ENCODE measurements around the gene SEL1L. TPM values are rescaled to one million over a fixed set of nuclear protein-coding genes. Genes with fewer than 3 reads are reported as not detected.

SEL1L gene
- polyA plus RNA-seq, 3 donors, result 14.4 to 48.4 (median 42.5) TPM

GRCh38 chr14:81562818-81563217 lies 29.2 kb upstream of the SEL1L start:
- no peak overlapping the region for H3K4me3 Mint-ChIP-seq
- peaks cover 2 to 5% (median 3%) of the 10 kb centered on the region in 3 donors for H3K27me3 Mint-ChIP-seq (ENCODE audit: low read depth in 3 of 3)
- H3K27me3 ChIP-seq (ENCODE audit: control insufficient read depth in 2 of 2, insufficient read depth in 2 of 2, low read length in 2 of 2), result no peaks in the 10 kb centered on the region

DNA sequence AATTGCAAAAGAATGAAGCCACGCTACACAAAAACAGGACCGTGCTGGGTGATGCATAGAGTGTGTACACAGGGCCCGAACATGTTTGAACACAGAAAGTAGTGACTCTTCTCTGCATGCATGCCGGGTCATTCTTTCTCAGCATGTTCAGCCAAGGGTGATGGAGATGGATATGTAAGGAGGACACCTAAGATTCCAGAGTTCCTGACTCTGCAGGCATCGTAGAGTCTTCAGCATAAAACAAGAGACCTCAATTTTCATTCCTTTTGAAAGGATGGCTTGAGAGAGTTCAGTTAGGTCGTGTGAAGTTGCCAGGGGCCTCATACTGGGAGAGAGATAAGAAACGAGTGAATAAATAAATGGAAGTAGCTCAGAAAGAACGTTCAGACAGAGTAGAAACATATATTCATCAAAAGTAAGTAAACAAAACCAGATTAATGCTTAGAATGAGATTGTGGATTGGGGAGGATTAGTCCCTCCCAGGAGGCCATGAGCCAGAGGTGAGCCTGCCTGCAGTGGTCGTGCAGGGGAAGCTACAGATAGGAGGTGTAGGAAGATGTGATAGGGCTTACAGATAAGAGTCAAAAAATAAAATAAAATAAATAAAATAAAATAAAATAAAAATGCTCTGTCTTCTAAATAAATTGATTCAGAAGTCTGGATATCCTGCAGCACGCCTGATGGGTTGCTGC lies 27.6 kb upstream of the SEL1L start:
- H3K4me2 ChIP-seq (replicated peaks; ENCODE audit: extremely low read depth, low read length, poor library complexity, severe bottlenecking), result no peak overlapping the region
- no peaks in the 10 kb centered on the region for H3K79me2 ChIP-seq (ENCODE audit: insufficient read depth, low read length)
- DNase-seq, result no peak
- H3K4me3 ChIP-seq (replicated peaks in 1 of 3; ENCODE audit: low read depth in 2 of 3, low read length in 3 of 3), result no peak overlapping the region
- peaks cover 2 to 3% (median 2%) of the 10 kb centered on the region in 3 donors for H3K27me3 Mint-ChIP-seq (ENCODE audit: low read depth in 3 of 3)
- H4K20me1 ChIP-seq (ENCODE audit: insufficient read depth, low read length), result no peaks in the 10 kb centered on the region
- peaks cover 3% of the 10 kb centered on the region for H3K4me1 Mint-ChIP-seq
- H3K4me1 ChIP-seq (ENCODE audit: control insufficient read depth in 1 of 2, insufficient read depth in 2 of 2, low read length in 2 of 2), result no peaks in the 10 kb centered on the region
- H3K27me3 ChIP-seq (ENCODE audit: control insufficient read depth in 2 of 2, insufficient read depth in 2 of 2, low read length in 2 of 2), result no peaks in the 10 kb centered on the region
- H2AFZ ChIP-seq (ENCODE audit: insufficient read depth, low read depth, low read length, poor library complexity, severe bottlenecking), result no peak overlapping the region
- no peaks in the 10 kb centered on the region for H3K36me3 ChIP-seq (replicated peaks in 1 of 2; ENCODE audit: control insufficient read depth in 1 of 2, insufficient read depth in 2 of 2, low read length in 2 of 2)
- TF ChIP-seq, protein P1, sequence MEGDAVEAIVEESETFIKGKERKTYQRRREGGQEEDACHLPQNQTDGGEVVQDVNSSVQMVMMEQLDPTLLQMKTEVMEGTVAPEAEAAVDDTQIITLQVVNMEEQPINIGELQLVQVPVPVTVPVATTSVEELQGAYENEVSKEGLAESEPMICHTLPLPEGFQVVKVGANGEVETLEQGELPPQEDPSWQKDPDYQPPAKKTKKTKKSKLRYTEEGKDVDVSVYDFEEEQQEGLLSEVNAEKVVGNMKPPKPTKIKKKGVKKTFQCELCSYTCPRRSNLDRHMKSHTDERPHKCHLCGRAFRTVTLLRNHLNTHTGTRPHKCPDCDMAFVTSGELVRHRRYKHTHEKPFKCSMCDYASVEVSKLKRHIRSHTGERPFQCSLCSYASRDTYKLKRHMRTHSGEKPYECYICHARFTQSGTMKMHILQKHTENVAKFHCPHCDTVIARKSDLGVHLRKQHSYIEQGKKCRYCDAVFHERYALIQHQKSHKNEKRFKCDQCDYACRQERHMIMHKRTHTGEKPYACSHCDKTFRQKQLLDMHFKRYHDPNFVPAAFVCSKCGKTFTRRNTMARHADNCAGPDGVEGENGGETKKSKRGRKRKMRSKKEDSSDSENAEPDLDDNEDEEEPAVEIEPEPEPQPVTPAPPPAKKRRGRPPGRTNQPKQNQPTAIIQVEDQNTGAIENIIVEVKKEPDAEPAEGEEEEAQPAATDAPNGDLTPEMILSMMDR (IDR thresholded peaks at IDR 0.05), result no peak
- H3K27ac ChIP-seq (ENCODE audit: low read depth in 1 of 2, low read length in 2 of 2), result no peak overlapping the region
- H3K27ac Mint-ChIP-seq, result no peak overlapping the region
- intact Hi-C loops (cut with micrococcal nuclease), result no loop called here
- WGBS (ENCODE audit: insufficient coverage), result 83% methylated on average over 2 of the region's 10 CpGs
- no peak overlapping the region for H3K4me3 Mint-ChIP-seq
- peaks cover 9 to 10% of the 10 kb centered on the region in 2 donors for H3K9me3 ChIP-seq (replicated peaks in 1 of 2; ENCODE audit: control insufficient read depth in 1 of 2, insufficient read depth in 1 of 2, low read length in 2 of 2)
- peaks cover 3 to 15% (median 12%) of the 10 kb centered on the region in 7 donors for H3K9me3 Mint-ChIP-seq
- H3K36me3 Mint-ChIP-seq, result no peaks in the 10 kb centered on the region
- no peak overlapping the region for H3K9ac ChIP-seq (ENCODE audit: insufficient read depth, low read length, poor library complexity, severe bottlenecking)

More at GRCh38 chr14:81562818-81563217, 29.2 kb upstream of the SEL1L start:
- Mint-ChIP-seq H3K9me3 (peaks cover 3 to 15% (median 12%) of the 10 kb centered on the region in 7 donors), H3K36me3 (no peaks in the 10 kb centered on the region), H3K4me1 (peaks cover 3% of the 10 kb centered on the region), H3K27ac (no peak overlapping the region)
- Histone ChIP-seq H4K20me1 (ENCODE audit: insufficient read depth, low read length) (no peaks in the 10 kb centered on the region), H2AFZ (ENCODE audit: insufficient read depth, low read depth, low read length, poor library complexity, severe bottlenecking) (no peak overlapping the region), H3K4me2 (replicated peaks; ENCODE audit: extremely low read depth, low read length, poor library complexity, severe bottlenecking) (no peak overlapping the region), H3K4me3 (replicated peaks in 1 of 3; ENCODE audit: low read depth in 2 of 3, low read length in 3 of 3) (no peak overlapping the region), H3K4me1 (ENCODE audit: control insufficient read depth in 1 of 2, insufficient read depth in 2 of 2, low read length in 2 of 2) (no peaks in the 10 kb centered on the region), H3K27ac (ENCODE audit: low read depth in 1 of 2, low read length in 2 of 2) (no peak overlapping the region), H3K79me2 (ENCODE audit: insufficient read depth, low read length) (no peaks in the 10 kb centered on the region), H3K9me3 (replicated peaks in 1 of 2; ENCODE audit: control insufficient read depth in 1 of 2, insufficient read depth in 1 of 2, low read length in 2 of 2) (peaks cover 9 to 10% of the 10 kb centered on the region in 2 donors), H3K36me3 (replicated peaks in 1 of 2; ENCODE audit: control insufficient read depth in 1 of 2, insufficient read depth in 2 of 2, low read length in 2 of 2) (no peaks in the 10 kb centered on the region), H3K9ac (ENCODE audit: insufficient read depth, low read length, poor library complexity, severe bottlenecking) (no peak overlapping the region)
- TF ChIP-seq, protein P1 (IDR thresholded peaks at IDR 0.05), result no peak
- no peak for DNase-seq
- intact Hi-C loops (cut with micrococcal nuclease), result no loop called here
- 80% methylated on average over 1 of the region's 2 CpGs for WGBS (ENCODE audit: insufficient coverage)

Measured in CD14-positive monocyte (primary cell).